SK-N-SH treated with all-trans-retinoic acid at 6 μM for 48 hours (cell line): ENCODE data around the gene WWC2.

Source experiments
- ATAC-seq: fragments of 200-7000 bp; cut with Tn5 transposase; 3 replicates; pipeline ENCODE4 v1.9.1; 2020; ENCODE audit warnings: mild to moderate bottlenecking, moderate library complexity
- ARNTL ChIP-seq: fragments of 450-650 bp; formaldehyde crosslinking; IDR thresholded peaks from 2 replicates; pipeline ENCODE4 v1.5.0; 2020; ENCODE audit warnings: low read depth, mild to moderate bottlenecking, moderate library complexity, borderline replicate concordance
- BACH2 ChIP-seq: fragments of 250-450 bp; sonication (Bioruptor Pico); IDR thresholded peaks from 2 replicates; pipeline ENCODE4 v1.9.0; 2021; ENCODE audit warnings: mild to moderate bottlenecking, borderline replicate concordance
- CSDC2 ChIP-seq: fragments of 250-450 bp; sonication (Bioruptor Pico); IDR thresholded peaks from 2 replicates; pipeline ENCODE4 v1.5.0; 2020; ENCODE audit warnings: mild to moderate bottlenecking, moderate library complexity
- ESRRG ChIP-seq: fragments of 250-450 bp; sonication (Bioruptor Pico); IDR thresholded peaks from 2 replicates; pipeline ENCODE4 v1.6.1; 2021; ENCODE audit warnings: mild to moderate bottlenecking
- GLIS3 ChIP-seq: fragments of 250-450 bp; sonication (Bioruptor Pico); IDR thresholded peaks from 2 replicates; pipeline ENCODE4 v1.5.0; 2020; ENCODE audit warnings: mild to moderate bottlenecking, moderate library complexity
- OSR1 ChIP-seq: fragments of 250-450 bp; sonication (Bioruptor Pico); IDR thresholded peaks from 2 replicates; pipeline ENCODE4 v1.8.0; 2022; ENCODE audit warnings: moderate library complexity, mild to moderate bottlenecking, inconsistent platforms
- PPARA ChIP-seq: fragments of 250-450 bp; sonication (Bioruptor Pico); IDR thresholded peaks from 2 replicates; pipeline ENCODE4 v1.5.0; 2020; ENCODE audit warnings: mild to moderate bottlenecking, borderline replicate concordance
- RARB ChIP-seq: fragments of 250-450 bp; sonication (Bioruptor Pico); IDR thresholded peaks from 2 replicates; pipeline ENCODE4 v1.8.0; 2021; ENCODE audit warnings: mild to moderate bottlenecking, moderate library complexity
- SNAI2 ChIP-seq: fragments of 250-450 bp; sonication (Bioruptor Pico); IDR thresholded peaks from 2 replicates; pipeline ENCODE4 v1.5.0; 2020; ENCODE audit warnings: mild to moderate bottlenecking, moderate library complexity
- TCF4 ChIP-seq: fragments of 250-450 bp; sonication (Bioruptor Pico); IDR thresholded peaks from 2 replicates; pipeline ENCODE4 v1.8.0; 2021; ENCODE audit warnings: mild to moderate bottlenecking, moderate library complexity, borderline replicate concordance
- TOX ChIP-seq: fragments of 250-450 bp; sonication (Bioruptor Pico); IDR thresholded peaks from 2 replicates; pipeline ENCODE4 v1.8.0; 2021; ENCODE audit warnings: mild to moderate bottlenecking, moderate library complexity, borderline replicate concordance
- ZC3H10 ChIP-seq: fragments of 250-450 bp; sonication (Bioruptor Pico); IDR thresholded peaks from 2 replicates; pipeline ENCODE4 v1.5.1; 2021; ENCODE audit warnings: mild to moderate bottlenecking, moderate library complexity
- ZNF70 ChIP-seq: fragments of 450-650 bp; formaldehyde crosslinking; IDR thresholded peaks from 2 replicates; pipeline ENCODE4 v1.5.0; 2020; ENCODE audit warnings: mild to moderate bottlenecking, moderate library complexity
- TF ChIP-seq, protein P1 (sequence below): fragments of 250-450 bp; sonication (Bioruptor Pico); IDR thresholded peaks from 2 replicates; pipeline ENCODE4 v1.8.0; 2021; ENCODE audit warnings: low read depth, mild to moderate bottlenecking, moderate library complexity, borderline replicate concordance
- TF ChIP-seq, protein P2 (sequence below): fragments of 250-450 bp; sonication (Bioruptor Pico); IDR thresholded peaks from 2 replicates; pipeline ENCODE4 v1.5.1; 2021; ENCODE audit warnings: mild to moderate bottlenecking, moderate library complexity
- TF ChIP-seq, protein P3 (sequence below): fragments of 250-450 bp; sonication (Bioruptor Pico); IDR thresholded peaks from 2 replicates; pipeline ENCODE4 v1.5.0; 2020; ENCODE audit warnings: mild to moderate bottlenecking, moderate library complexity
- TF ChIP-seq, protein P4 (sequence below): fragments of 250-450 bp; sonication (Bioruptor Pico); IDR thresholded peaks from 2 replicates; pipeline ENCODE4 v1.8.0; 2020; ENCODE audit warnings: mild to moderate bottlenecking, moderate library complexity, borderline replicate concordance

WWC2 gene

DNA sequence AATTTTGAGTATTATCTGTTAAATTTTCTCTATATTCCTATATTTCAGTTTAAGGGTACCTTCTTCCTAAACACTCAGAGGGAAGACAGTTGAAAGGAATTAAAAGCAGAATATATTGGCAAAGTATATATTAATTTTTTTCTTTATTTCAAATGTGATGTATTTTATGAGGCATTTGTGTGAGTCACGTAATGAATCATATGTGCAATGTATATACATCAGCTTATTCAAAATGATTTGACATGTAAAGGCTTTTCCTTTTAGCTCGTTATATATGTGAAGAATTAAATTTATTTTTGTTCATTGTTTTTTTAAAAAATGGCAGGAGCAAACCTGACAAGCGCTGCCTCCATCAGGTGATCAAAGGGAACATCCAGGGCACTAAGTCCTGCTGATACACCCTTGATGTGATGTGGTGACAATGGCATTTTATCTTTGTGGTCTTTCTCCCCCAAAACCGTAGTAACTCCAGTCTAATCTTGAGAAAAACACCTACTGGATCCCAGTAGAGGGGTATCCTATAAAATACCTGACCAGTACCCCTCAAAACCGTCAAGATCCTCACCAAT, 8.9 kb downstream of the WWC2 start (continued):
- TF ChIP-seq, protein P1, sequence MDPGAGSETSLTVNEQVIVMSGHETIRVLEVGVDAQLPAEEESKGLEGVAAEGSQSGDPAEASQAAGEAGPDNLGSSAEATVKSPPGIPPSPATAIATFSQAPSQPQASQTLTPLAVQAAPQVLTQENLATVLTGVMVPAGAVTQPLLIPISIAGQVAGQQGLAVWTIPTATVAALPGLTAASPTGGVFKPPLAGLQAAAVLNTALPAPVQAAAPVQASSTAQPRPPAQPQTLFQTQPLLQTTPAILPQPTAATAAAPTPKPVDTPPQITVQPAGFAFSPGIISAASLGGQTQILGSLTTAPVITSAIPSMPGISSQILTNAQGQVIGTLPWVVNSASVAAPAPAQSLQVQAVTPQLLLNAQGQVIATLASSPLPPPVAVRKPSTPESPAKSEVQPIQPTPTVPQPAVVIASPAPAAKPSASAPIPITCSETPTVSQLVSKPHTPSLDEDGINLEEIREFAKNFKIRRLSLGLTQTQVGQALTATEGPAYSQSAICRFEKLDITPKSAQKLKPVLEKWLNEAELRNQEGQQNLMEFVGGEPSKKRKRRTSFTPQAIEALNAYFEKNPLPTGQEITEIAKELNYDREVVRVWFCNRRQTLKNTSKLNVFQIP: no peak
- TF ChIP-seq ZC3H10 (no peak), PPARA (CRISPR knock-in tag) (no peak), BACH2 (no peak), ESRRG (no peak), CSDC2 (CRISPR knock-in tag) (no peak), GLIS3 (CRISPR knock-in tag) (no peak)
- TF ChIP-seq, protein P2, sequence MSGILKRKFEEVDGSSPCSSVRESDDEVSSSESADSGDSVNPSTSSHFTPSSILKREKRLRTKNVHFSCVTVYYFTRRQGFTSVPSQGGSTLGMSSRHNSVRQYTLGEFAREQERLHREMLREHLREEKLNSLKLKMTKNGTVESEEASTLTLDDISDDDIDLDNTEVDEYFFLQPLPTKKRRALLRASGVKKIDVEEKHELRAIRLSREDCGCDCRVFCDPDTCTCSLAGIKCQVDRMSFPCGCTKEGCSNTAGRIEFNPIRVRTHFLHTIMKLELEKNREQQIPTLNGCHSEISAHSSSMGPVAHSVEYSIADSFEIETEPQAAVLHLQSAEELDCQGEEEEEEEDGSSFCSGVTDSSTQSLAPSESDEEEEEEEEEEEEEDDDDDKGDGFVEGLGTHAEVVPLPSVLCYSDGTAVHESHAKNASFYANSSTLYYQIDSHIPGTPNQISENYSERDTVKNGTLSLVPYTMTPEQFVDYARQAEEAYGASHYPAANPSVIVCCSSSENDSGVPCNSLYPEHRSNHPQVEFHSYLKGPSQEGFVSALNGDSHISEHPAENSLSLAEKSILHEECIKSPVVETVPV (CRISPR knock-in tag): no peak

DNA sequence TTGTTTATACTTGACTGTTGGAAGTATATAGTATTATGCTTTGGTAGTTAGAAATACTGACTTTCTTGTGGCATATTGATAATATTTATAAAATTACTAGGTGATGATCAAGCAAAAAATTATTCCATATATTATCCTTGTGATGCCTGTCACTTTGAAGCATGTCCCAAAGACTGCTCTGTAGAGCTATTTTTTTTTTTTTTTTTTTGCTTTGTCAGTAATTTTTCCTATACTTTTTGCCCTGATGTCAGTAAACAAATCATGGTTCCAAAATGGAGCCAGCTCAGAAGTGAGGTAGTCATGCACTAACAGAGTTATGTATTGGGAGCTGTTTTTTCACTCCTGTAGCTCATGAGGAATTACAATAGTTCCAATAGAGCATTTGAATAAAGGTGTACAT, 11.2 kb downstream of the WWC2 start:
- ATAC-seq: no peak
- TF ChIP-seq, protein P1: no peak
- TF ChIP-seq TCF4 (CRISPR knock-in tag) (no peak), GLIS3 (CRISPR knock-in tag) (no peak), CSDC2 (CRISPR knock-in tag) (no peak), ESRRG (no peak), PPARA (CRISPR knock-in tag) (no peak), ARNTL (CRISPR knock-in tag) (no peak), OSR1 (CRISPR knock-in tag) (no peak), ZNF70 (CRISPR knock-in tag) (no peak), RARB (CRISPR knock-in tag) (no peak), BACH2 (no peak)
- TF ChIP-seq, protein P3, sequence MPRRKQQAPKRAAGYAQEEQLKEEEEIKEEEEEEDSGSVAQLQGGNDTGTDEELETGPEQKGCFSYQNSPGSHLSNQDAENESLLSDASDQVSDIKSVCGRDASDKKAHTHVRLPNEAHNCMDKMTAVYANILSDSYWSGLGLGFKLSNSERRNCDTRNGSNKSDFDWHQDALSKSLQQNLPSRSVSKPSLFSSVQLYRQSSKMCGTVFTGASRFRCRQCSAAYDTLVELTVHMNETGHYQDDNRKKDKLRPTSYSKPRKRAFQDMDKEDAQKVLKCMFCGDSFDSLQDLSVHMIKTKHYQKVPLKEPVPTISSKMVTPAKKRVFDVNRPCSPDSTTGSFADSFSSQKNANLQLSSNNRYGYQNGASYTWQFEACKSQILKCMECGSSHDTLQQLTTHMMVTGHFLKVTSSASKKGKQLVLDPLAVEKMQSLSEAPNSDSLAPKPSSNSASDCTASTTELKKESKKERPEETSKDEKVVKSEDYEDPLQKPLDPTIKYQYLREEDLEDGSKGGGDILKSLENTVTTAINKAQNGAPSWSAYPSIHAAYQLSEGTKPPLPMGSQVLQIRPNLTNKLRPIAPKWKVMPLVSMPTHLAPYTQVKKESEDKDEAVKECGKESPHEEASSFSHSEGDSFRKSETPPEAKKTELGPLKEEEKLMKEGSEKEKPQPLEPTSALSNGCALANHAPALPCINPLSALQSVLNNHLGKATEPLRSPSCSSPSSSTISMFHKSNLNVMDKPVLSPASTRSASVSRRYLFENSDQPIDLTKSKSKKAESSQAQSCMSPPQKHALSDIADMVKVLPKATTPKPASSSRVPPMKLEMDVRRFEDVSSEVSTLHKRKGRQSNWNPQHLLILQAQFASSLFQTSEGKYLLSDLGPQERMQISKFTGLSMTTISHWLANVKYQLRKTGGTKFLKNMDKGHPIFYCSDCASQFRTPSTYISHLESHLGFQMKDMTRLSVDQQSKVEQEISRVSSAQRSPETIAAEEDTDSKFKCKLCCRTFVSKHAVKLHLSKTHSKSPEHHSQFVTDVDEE: no peak

DNA sequence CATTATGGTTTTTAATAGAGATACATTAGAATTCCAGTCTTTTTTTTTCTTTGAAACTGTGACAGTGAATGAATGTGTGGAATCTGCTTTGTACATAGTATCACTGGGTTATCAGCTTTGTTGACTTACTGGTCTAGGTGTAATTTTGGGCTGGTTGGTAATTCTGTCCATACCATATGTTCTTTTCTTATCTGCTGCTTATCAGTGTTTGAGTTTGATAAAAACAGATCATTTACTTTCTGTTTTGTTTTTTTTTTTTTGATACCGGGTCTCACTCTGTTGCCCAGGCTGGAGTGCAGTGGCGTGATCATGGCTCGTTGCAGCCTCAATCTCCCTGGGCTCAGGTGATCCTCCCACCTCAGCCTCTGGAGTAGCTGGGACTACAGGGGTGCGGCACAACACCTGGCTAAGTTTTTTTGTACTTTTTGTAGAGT, 12.4 kb downstream of the WWC2 start:
- TF ChIP-seq, protein P4, sequence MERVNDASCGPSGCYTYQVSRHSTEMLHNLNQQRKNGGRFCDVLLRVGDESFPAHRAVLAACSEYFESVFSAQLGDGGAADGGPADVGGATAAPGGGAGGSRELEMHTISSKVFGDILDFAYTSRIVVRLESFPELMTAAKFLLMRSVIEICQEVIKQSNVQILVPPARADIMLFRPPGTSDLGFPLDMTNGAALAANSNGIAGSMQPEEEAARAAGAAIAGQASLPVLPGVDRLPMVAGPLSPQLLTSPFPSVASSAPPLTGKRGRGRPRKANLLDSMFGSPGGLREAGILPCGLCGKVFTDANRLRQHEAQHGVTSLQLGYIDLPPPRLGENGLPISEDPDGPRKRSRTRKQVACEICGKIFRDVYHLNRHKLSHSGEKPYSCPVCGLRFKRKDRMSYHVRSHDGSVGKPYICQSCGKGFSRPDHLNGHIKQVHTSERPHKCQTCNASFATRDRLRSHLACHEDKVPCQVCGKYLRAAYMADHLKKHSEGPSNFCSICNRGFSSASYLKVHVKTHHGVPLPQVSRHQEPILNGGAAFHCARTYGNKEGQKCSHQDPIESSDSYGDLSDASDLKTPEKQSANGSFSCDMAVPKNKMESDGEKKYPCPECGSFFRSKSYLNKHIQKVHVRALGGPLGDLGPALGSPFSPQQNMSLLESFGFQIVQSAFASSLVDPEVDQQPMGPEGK (CRISPR knock-in tag): no peak
- no peak for TF ChIP-seq TOX (CRISPR knock-in tag)
- no peak for ATAC-seq

DNA sequence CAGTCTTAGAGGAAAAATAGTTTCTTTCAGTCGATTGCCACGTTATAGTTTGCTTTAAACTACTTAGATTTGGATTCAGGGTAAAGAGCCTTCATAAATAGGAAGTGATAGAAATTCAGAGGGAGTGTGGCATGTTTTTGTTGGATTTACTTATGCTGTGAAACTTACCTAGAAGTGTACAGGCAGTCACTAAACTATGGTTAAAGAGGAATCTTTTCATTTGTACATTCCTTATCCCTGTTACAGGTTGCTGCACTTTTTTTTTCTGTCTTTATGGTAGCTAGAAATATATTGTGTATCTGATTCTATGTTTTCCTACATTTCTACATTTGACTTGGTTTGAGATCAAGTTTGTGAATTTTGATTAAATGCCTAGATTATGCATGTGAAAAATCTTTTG, 19.1 kb downstream of the WWC2 start:
- TF ChIP-seq RARB (CRISPR knock-in tag): no peak
- TF ChIP-seq, protein P4 (CRISPR knock-in tag): no peak
- TF ChIP-seq, protein P1: no peak
- no peak for TF ChIP-seq TCF4 (CRISPR knock-in tag)
- no peak for TF ChIP-seq SNAI2 (CRISPR knock-in tag)
- TF ChIP-seq CSDC2 (CRISPR knock-in tag): no peak
- ATAC-seq: peak; percentile 55
